Measurements from ENCODE around the gene UGT1A6.

The UGT1A6 gene

GRCh38 chr2:233702238-233702637 lies 9.5 kb downstream of the UGT1A6 start:
- no peak for DNase-seq (ENCODE audit: low read depth, low spot score)
- CTCF ChIA-PET, result interaction anchor here (1.8 kb wide), 1 partner anchor 9 kb away, joined by 8 read pairs; no protein-coding TSS in a partner anchor
- no peak overlapping the region for H3K4me3 ChIP-seq (ENCODE audit: low read depth, low read length)
- POLR2A ChIA-PET, result no interaction called here
- no peak for TF ChIP-seq CTCF (IDR thresholded peaks at IDR 0.05; ENCODE audit: insufficient read depth, low read length, missing control alignments)

- ChIA-PET POLR2A (no interaction called here), CTCF (interaction anchor here (1.0 to 1.5 kb wide), 3 partner anchors 257 to 840 kb away, joined by 3 to 7 read pairs (median 4); no protein-coding TSS in a partner anchor)
- no peak for DNase-seq (ENCODE audit: low read depth, low spot score)
- TF ChIP-seq CTCF (IDR thresholded peaks at IDR 0.05; ENCODE audit: insufficient read depth, low read length, missing control alignments), result no peak
- H3K4me3 ChIP-seq (ENCODE audit: low read depth, low read length), result no peak overlapping the region
Measured at GRCh38 chr2:233705911-233706506, 13.3 kb downstream of the UGT1A6 start.

DNA sequence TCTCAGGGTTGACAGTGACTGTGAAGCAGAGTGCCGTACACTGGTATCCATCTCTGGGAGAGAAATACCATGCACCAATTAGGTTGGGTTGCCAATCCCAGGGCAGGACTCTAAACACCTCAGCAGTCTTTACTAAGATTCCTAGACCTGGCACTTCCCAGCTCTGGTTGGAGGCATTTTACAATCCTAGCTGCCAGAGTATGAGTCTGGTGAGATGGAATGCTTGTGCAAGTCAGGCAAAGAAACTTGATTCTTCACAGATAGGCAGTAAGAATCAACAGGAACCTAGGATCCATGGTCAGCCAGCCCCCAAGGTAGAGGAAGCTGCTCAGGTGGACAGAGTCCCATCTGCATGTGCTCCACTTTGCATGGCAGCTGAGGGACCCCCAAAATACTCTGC lies 14.0 kb downstream of the UGT1A6 start:
- ChIA-PET POLR2A (interaction anchor here (0.7 kb wide), 1 partner anchor 218 kb away, joined by 3 read pairs; no protein-coding TSS in a partner anchor), CTCF (interaction anchor here (0.7 to 3.4 kb wide), 5 partner anchors 258 to 839 kb away, joined by 3 to 16 read pairs (median 4); no protein-coding TSS in a partner anchor)
- no peak overlapping the region for H3K4me3 ChIP-seq (ENCODE audit: low read depth, low read length)
- no peak for TF ChIP-seq CTCF (IDR thresholded peaks at IDR 0.05; ENCODE audit: insufficient read depth, low read length, missing control alignments)
- DNase-seq (ENCODE audit: low read depth, low spot score), result no peak

DNA sequence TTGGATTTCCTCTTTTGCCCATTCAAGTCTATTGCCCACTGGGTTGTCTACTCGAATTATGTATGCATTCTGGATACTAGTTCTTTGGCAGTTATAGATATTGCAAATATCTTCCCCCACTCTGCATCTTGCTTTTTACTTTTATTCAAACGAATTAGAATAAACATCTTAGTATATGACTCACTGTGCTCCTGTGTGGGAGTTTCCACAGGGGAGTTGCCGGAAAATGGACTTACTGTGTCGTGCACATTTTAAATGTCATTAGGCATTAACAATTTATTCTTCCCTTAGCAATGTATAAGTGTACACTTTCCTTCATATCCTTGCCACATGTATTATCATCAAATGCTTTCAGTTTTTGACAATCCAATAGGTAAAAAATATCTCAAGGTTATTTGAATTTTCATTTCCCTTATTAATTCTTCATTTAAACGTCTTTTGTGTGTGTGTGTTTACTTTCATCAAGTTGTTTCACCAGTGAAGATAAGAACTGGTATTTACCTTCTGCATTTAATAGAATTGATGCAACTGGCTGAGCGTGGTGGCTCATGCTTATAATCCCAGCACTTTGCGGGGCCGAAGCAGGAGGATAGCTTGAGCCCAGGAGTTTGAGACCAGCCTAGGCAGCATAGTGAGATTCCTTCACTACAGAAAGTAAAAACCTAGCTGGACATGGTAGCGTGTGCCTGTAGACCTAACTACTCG lies 15.4 kb downstream of the UGT1A6 start:
- no peak overlapping the region for H3K4me3 ChIP-seq (ENCODE audit: low read depth, low read length)
- no peak for DNase-seq (ENCODE audit: low read depth, low spot score)
- ChIA-PET CTCF (interaction anchor here (1.0 to 3.4 kb wide), 3 partner anchors 10 to 259 kb away, joined by 3 to 16 read pairs (median 5); no protein-coding TSS in a partner anchor), POLR2A (no interaction called here)
- TF ChIP-seq CTCF (IDR thresholded peaks at IDR 0.05; ENCODE audit: insufficient read depth, low read length, missing control alignments), result no peak

GRCh38 chr2:233708942-233709341 lies 16.3 kb downstream of the UGT1A6 start:
- POLR2A ChIA-PET, result no interaction called here
- no peak for TF ChIP-seq CTCF (IDR thresholded peaks at IDR 0.05; ENCODE audit: insufficient read depth, low read length, missing control alignments)
- no peak for DNase-seq (ENCODE audit: low read depth, low spot score)
- CTCF ChIA-PET, result interaction anchor here (1.0 to 3.4 kb wide), 3 partner anchors 9 to 260 kb away, joined by 3 to 16 read pairs (median 5); no protein-coding TSS in a partner anchor
- no peak overlapping the region for H3K4me3 ChIP-seq (ENCODE audit: low read depth, low read length)

GRCh38 chr2:233711312-233712008 lies 18.8 kb downstream of the UGT1A6 start:
- ChIA-PET CTCF (interaction anchor here (0.8 to 3.2 kb wide), 18 partner anchors 9 to 358 kb away, joined by 3 to 50 read pairs (median 4); no protein-coding TSS in a partner anchor), POLR2A (no interaction called here)
- TF ChIP-seq CTCF (IDR thresholded peaks at IDR 0.05; ENCODE audit: insufficient read depth, low read length, missing control alignments), result peak; percentile 90
- no peak for DNase-seq (ENCODE audit: low read depth, low spot score)
- H3K4me3 ChIP-seq (ENCODE audit: low read depth, low read length), result no peak overlapping the region
